NCI-H82 (cell line): Measurements from ENCODE around the gene ABHD8.

Source experiments
- DNase-seq: peaks from one replicate; lab custom pipeline; 2025; lab: John Stamatoyannopoulos, UW

The ABHD8 gene

GRCh38 chr19:17242431-17243208 lies 60.6 kb downstream of the ABHD8 start:
- DNase-seq, result peak; percentile 55
